GM21390 (cell line): ENCODE results near the gene CITED2.

ENCODE experiments used
- ATAC-seq: cut with Tn5 transposase; IDR thresholded peaks from one replicate; pipeline ENCODE4 v1.9.1; 2021; ENCODE audit not compliant: unreplicated experiment

CITED2 gene

GRCh38 chr6:139386404-139386803, 12.0 kb upstream of the CITED2 start:
- ATAC-seq: no peak

GRCh38 chr6:139381216-139381865, 6.9 kb upstream of the CITED2 start:
- no peak for ATAC-seq

- no peak for ATAC-seq
Observed at GRCh38 chr6:139380611-139381010, 6.2 kb upstream of the CITED2 start.

- ATAC-seq: no peak
Observed at GRCh38 chr6:139380168-139380567, 5.7 kb upstream of the CITED2 start.

- no peak for ATAC-seq
Observed at GRCh38 chr6:139378882-139379341, 4.5 kb upstream of the CITED2 start.

GRCh38 chr6:139378226-139378625, 3.8 kb upstream of the CITED2 start:
- ATAC-seq: no peak

GRCh38 chr6:139376604-139377218, 2.3 kb upstream of the CITED2 start:
- ATAC-seq: no peak

- ATAC-seq: no peak
Observed at GRCh38 chr6:139376017-139376330, 1.5 kb upstream of the CITED2 start.

- ATAC-seq: peak; percentile 46
Observed at GRCh38 chr6:139375226-139376016, 973 bp upstream of the CITED2 start.

GRCh38 chr6:139373928-139374356, 506 bp downstream of the CITED2 start:
- peak; percentile 9 for ATAC-seq

GRCh38 chr6:139373154-139373927, 1.1 kb downstream of the CITED2 start:
- ATAC-seq: peak; percentile 29

- ATAC-seq: no peak
Observed at GRCh38 chr6:139372326-139373153, 1.9 kb downstream of the CITED2 start.

- no peak for ATAC-seq
Observed at GRCh38 chr6:139371421-139372203, 2.8 kb downstream of the CITED2 start.

- no peak for ATAC-seq
Observed at GRCh38 chr6:139370999-139371345, 3.5 kb downstream of the CITED2 start.

GRCh38 chr6:139370283-139370998, 4.0 kb downstream of the CITED2 start:
- ATAC-seq: no peak

- no peak for ATAC-seq
Observed at GRCh38 chr6:139369568-139370282, 4.7 kb downstream of the CITED2 start.

GRCh38 chr6:139369068-139369467, 5.4 kb downstream of the CITED2 start:
- no peak for ATAC-seq

GRCh38 chr6:139368661-139369060, 5.8 kb downstream of the CITED2 start:
- no peak for ATAC-seq
